Tibial nerve (tissue), 4 donors: ENCODE results near the gene PRSS22. TPM values are rescaled to one million over a fixed set of nuclear protein-coding genes. Genes with fewer than 3 reads are reported as not detected.
A peak's percentile ranks its signal among the peaks of the same experiment; 100 is the strongest.

ENCODE experiments used
- DNase-seq, 2 donors: peaks; one replicate each; pipeline ENCODE4 v3.0.0-alpha.2; 2019; ENCODE audit warnings: low spot score in 2 of 2
- H3K27ac ChIP-seq, 4 donors: fragments of 200-600 bp; sonication (generic) in 3 of 4; one replicate each; pipeline ENCODE4 v1.5.1; 2017 to 2019; ENCODE audit warnings: mild to moderate bottlenecking in 1 of 4
- H3K27me3 ChIP-seq, 2 donors: fragments of 200-600 bp; sonication (generic) in 1 of 2; one replicate each; pipeline versions ENCODE4 v1.5.1 to v1.6.0; 2017 to 2019
- H3K36me3 ChIP-seq, 3 donors: fragments of 200-600 bp; sonication (generic); one replicate each; pipeline ENCODE4 v1.5.1; 2018 to 2019
- H3K4me1 ChIP-seq, 4 donors: fragments of 200-600 bp; sonication (generic) in 3 of 4; one replicate each; pipeline ENCODE4 v1.5.1; 2017 to 2019
- H3K4me3 ChIP-seq, 4 donors: fragments of 200-600 bp; sonication (generic) in 3 of 4; one replicate each; pipeline ENCODE4 v1.5.1; 2017 to 2019; ENCODE audit warnings: mild to moderate bottlenecking in 1 of 4, moderate library complexity in 1 of 4
- H3K9me3 ChIP-seq, 4 donors: fragments of 200-600 bp; sonication (generic) in 3 of 4; one replicate each; pipeline ENCODE4 v1.5.1; 2017 to 2019
- CTCF ChIP-seq, 5 experiments: fragments of 200-600 bp in 3 of 5; fragments of 450-650 bp in 2 of 5; sonication (generic) in 3 of 5; IDR thresholded peaks; one replicate each; pipeline ENCODE4 v1.5.1; 2016 to 2019; ENCODE audit warnings: antibody characterized with exemption in 5 of 5, mild to moderate bottlenecking in 3 of 5, moderate library complexity in 2 of 5
- EP300 ChIP-seq, 2 donors: sonication (generic); formaldehyde crosslinking; IDR thresholded peaks; one replicate each; pipeline ENCODE4 v1.6.1; 2017; ENCODE audit warnings: antibody characterized with exemption in 2 of 2, mild to moderate bottlenecking in 1 of 2
- POLR2A ChIP-seq, 2 donors: fragments of 450-650 bp; IDR thresholded peaks; one replicate each; pipeline ENCODE4 v1.6.1; 2017; ENCODE audit warnings: antibody characterized with exemption in 2 of 2, mild to moderate bottlenecking in 2 of 2, moderate library complexity in 2 of 2
- WGBS, 2 donors: methylation state at CpG; one replicate each; pipeline ENCODE4 v1.1.5; 2018; 5-methylcytosine and 5-hydroxymethylcytosine counted together
- total RNA-seq, 4 donors: library from RNA; depleted of rRNA; stranded (reverse); fragments of >200 nt; gene quantifications; one replicate each; pipeline ENCODE4 v1.1.0, GENCODE V29; 2016

Gene PRSS22
- total RNA-seq, 4 donors from 2014 or later, result not detected

GRCh38 chr16:2838928-2839327, 19.0 kb downstream of the PRSS22 start:
- TF ChIP-seq CTCF (IDR thresholded peaks at IDR 0.05) (peak; percentile 33 to 68 (median 60)), EP300 (IDR thresholded peaks at IDR 0.05) (no peak)
- DNase-seq, result no peak
- no peaks in the 10 kb centered on the region for H3K9me3 ChIP-seq
- no peaks in the 10 kb centered on the region for H3K36me3 ChIP-seq
- H3K27ac ChIP-seq, result no peak overlapping the region
- peaks cover 0 to 52% of the 10 kb centered on the region in 2 donors for H3K27me3 ChIP-seq
- peaks cover 0 to 15% (median 5%) of the 10 kb centered on the region in 4 donors for H3K4me1 ChIP-seq
- no peak overlapping the region for H3K4me3 ChIP-seq
- 2% methylated on average over 9 of the region's 12 CpGs for WGBS, 2 donors

- Histone ChIP-seq H3K27ac (no peak overlapping the region), H3K27me3 (peaks cover 0 to 57% of the 10 kb centered on the region in 2 donors), H3K4me3 (no peak overlapping the region), H3K9me3 (no peaks in the 10 kb centered on the region), H3K4me1 (peaks cover 0 to 7% (median under 1%) of the 10 kb centered on the region in 4 donors), H3K36me3 (no peaks in the 10 kb centered on the region)
- no peak for TF ChIP-seq EP300 (IDR thresholded peaks at IDR 0.05)
- TF ChIP-seq POLR2A (IDR thresholded peaks at IDR 0.05), result no peak
- TF ChIP-seq CTCF (IDR thresholded peaks at IDR 0.05), result no peak
- 49 to 58% methylated on average over 13 of the region's 13 CpGs for WGBS, 2 donors
- no peak for DNase-seq
Observed at GRCh38 chr16:2836646-2837508, 21.1 kb downstream of the PRSS22 start.

GRCh38 chr16:2835638-2836493, 22.1 kb downstream of the PRSS22 start:
- Histone ChIP-seq H3K36me3 (no peaks in the 10 kb centered on the region), H3K9me3 (no peaks in the 10 kb centered on the region), H3K27me3 (peaks cover 0 to 60% of the 10 kb centered on the region in 2 donors), H3K27ac (no peak overlapping the region), H3K4me1 (peaks cover 0 to 4% (median 0%) of the 10 kb centered on the region in 4 donors), H3K4me3 (no peak overlapping the region)
- no peak for DNase-seq
- TF ChIP-seq POLR2A (IDR thresholded peaks at IDR 0.05) (no peak), CTCF (IDR thresholded peaks at IDR 0.05) (no peak), EP300 (IDR thresholded peaks at IDR 0.05) (no peak)
- 53 to 58% methylated on average over 22 of the region's 22 CpGs for WGBS, 2 donors

- H3K36me3 ChIP-seq, result no peaks in the 10 kb centered on the region
- no peak for DNase-seq
- H3K4me1 ChIP-seq, result peaks cover 0 to 4% (median 0%) of the 10 kb centered on the region in 4 donors
- 82 to 83% methylated on average over 3 of the region's 3 CpGs for WGBS, 2 donors
- H3K27me3 ChIP-seq, result peaks cover 0 to 65% of the 10 kb centered on the region in 2 donors
- no peaks in the 10 kb centered on the region for H3K9me3 ChIP-seq
- H3K27ac ChIP-seq, result no peak overlapping the region
- TF ChIP-seq EP300 (IDR thresholded peaks at IDR 0.05) (no peak), POLR2A (IDR thresholded peaks at IDR 0.05) (no peak), CTCF (IDR thresholded peaks at IDR 0.05) (no peak)
- H3K4me3 ChIP-seq, result no peak overlapping the region
Observed at GRCh38 chr16:2834968-2835367, 23.0 kb downstream of the PRSS22 start.
